IMR-90 (cell line): ENCODE data around the gene INTS3. TPM values are rescaled to one million over a fixed set of nuclear protein-coding genes. Genes with fewer than 3 reads are reported as not detected.

Experiments
- ATAC-seq: fragments of 200-7000 bp; cut with Tn5 transposase; 2 replicates; pipeline ENCODE4 v1.9.1; 2020; ENCODE audit warnings: low read depth, mild to moderate bottlenecking, moderate library complexity
- BruUV-seq: library from RNA; stranded (reverse); fragments of 400-500 nt; replicated peaks from 2 replicates; lab custom pipeline; 2021; lab: Mats Ljungman, UMichigan
- CTCF ChIA-PET: fragments of 300-600 bp; formaldehyde crosslinking; extraction: SDS; loops from one replicate; lab custom pipeline; 2021; ENCODE audit warnings: antibody characterized with exemption; lab: Yijun Ruan, JAX
- POLR2A ChIA-PET: fragments of 300-600 bp; sonication (Branson Sonifier 250); formaldehyde crosslinking; loops from one replicate; lab custom pipeline; 2022; ENCODE audit warnings: antibody characterized with exemption; ENCODE audit not compliant: unreplicated experiment; lab: Charles Lee
- DNase-seq: peaks from one replicate; pipeline ENCODE4 v3.0.0; 2013
- H2AFZ ChIP-seq: replicated peaks from 2 replicates; pipeline ENCODE3; 2013; ENCODE audit warnings: low read length, mild to moderate bottlenecking; ENCODE audit not compliant: poor library complexity
- H2AK5ac ChIP-seq: 2 replicates; pipeline ENCODE4 v1.6.1; 2013; ENCODE audit warnings: low read depth, low read length, inconsistent platforms
- H2AK9ac ChIP-seq: replicated peaks from 2 replicates; pipeline ENCODE3; 2013; ENCODE audit warnings: mild to moderate bottlenecking, low read depth, low read length, moderate library complexity; ENCODE audit not compliant: poor library complexity
- H2BK120ac ChIP-seq: 2 replicates; pipeline ENCODE4 v1.6.1; 2013; ENCODE audit warnings: low read depth, low read length, inconsistent platforms
- H2BK15ac ChIP-seq: 3 replicates; pipeline ENCODE4 v1.6.1; 2013; ENCODE audit warnings: low read depth, low read length, inconsistent platforms
- H2BK20ac ChIP-seq: 2 replicates; pipeline ENCODE4 v1.6.1; 2013; ENCODE audit warnings: low read depth, mild to moderate bottlenecking, inconsistent platforms, low read length, moderate library complexity
- H2BK5ac ChIP-seq: 2 replicates; pipeline ENCODE4 v1.6.1; 2013; ENCODE audit warnings: mild to moderate bottlenecking, low read depth, low read length, inconsistent platforms; ENCODE audit not compliant: poor library complexity, severe bottlenecking
- H3K14ac ChIP-seq: replicated peaks from 2 replicates; pipeline ENCODE4 v1.6.1; 2013; ENCODE audit warnings: low read depth, low read length, inconsistent platforms
- H3K18ac ChIP-seq: 2 replicates; pipeline ENCODE4 v1.6.1; 2013; ENCODE audit warnings: low read depth, low read length, control low read depth
- H3K23ac ChIP-seq: 2 replicates; pipeline ENCODE4 v1.6.1; 2013; ENCODE audit warnings: low read depth, low read length, inconsistent platforms
- H3K27ac ChIP-seq: 2 replicates; pipeline ENCODE4 v1.5.1; 2013; ENCODE audit warnings: mild to moderate bottlenecking, control low read depth, low read length; ENCODE audit not compliant: insufficient read depth
- H3K27me3 ChIP-seq: 2 replicates; pipeline ENCODE4 v1.6.1; 2013; ENCODE audit warnings: low read length; ENCODE audit not compliant: control insufficient read depth, insufficient read depth
- H3K36me3 ChIP-seq: 2 replicates; pipeline ENCODE4 v1.6.1; 2013; ENCODE audit warnings: low read length, mixed read lengths; ENCODE audit not compliant: control insufficient read depth, insufficient read depth
- H3K4ac ChIP-seq: 2 replicates; pipeline ENCODE4 v1.6.1; 2013; ENCODE audit warnings: low read depth, low read length, inconsistent platforms
- H3K4me1 ChIP-seq: 2 replicates; pipeline ENCODE4 v1.6.1; 2013; ENCODE audit warnings: low read length, mixed read lengths; ENCODE audit not compliant: control insufficient read depth, insufficient read depth
- H3K4me2 ChIP-seq: 2 replicates; pipeline ENCODE4 v1.6.1; 2013; ENCODE audit warnings: low read depth, mild to moderate bottlenecking, control low read depth, low read length, moderate library complexity
- H3K4me3 ChIP-seq: 2 replicates; pipeline ENCODE4 v1.5.1; 2013; ENCODE audit warnings: low read depth, mild to moderate bottlenecking, control low read depth, low read length, moderate library complexity; ENCODE audit not compliant: insufficient read depth
- H3K56ac ChIP-seq: 2 replicates; pipeline ENCODE4 v1.6.1; 2013; ENCODE audit warnings: low read length, inconsistent platforms; ENCODE audit not compliant: insufficient read depth; ENCODE audit errors: extremely low read depth
- H3K79me1 ChIP-seq, 2 experiments: 2 replicates each; pipeline ENCODE4 v1.6.1; 2013; ENCODE audit warnings: low read length in 2 of 2, inconsistent platforms in 1 of 2, low read depth in 1 of 2
- H3K9ac ChIP-seq: 2 replicates; pipeline ENCODE4 v1.6.1; 2013; ENCODE audit warnings: low read depth, low read length, control low read depth
- H3K9me1 ChIP-seq: 2 replicates; pipeline ENCODE4 v1.6.1; 2013; ENCODE audit warnings: low read length, inconsistent platforms; ENCODE audit not compliant: insufficient read depth
- H3K9me3 ChIP-seq: 2 replicates; pipeline ENCODE4 v1.6.1; 2013; ENCODE audit warnings: low read length; ENCODE audit not compliant: control insufficient read depth, insufficient read depth
- H4K20me1 ChIP-seq: 2 replicates; pipeline ENCODE4 v1.6.1; 2013; ENCODE audit warnings: low read length, inconsistent platforms; ENCODE audit not compliant: insufficient read depth
- H4K5ac ChIP-seq: 2 replicates; pipeline ENCODE4 v1.6.1; 2013; ENCODE audit warnings: mild to moderate bottlenecking, low read depth, low read length, control low read depth
- H4K8ac ChIP-seq, 2 experiments: 2 replicates each; pipeline ENCODE4 v1.6.1; 2013; ENCODE audit warnings: low read depth in 2 of 2, low read length in 2 of 2, control low read depth in 1 of 2, inconsistent platforms in 1 of 2
- H4K91ac ChIP-seq: 2 replicates; pipeline ENCODE4 v1.6.1; 2013; ENCODE audit warnings: low read depth, low read length, inconsistent platforms; ENCODE audit not compliant: insufficient read depth
- BHLHE40 ChIP-seq: fragments of 150-350 bp; IDR thresholded peaks from 2 replicates; pipeline ENCODE4 v1.6.1; 2016; ENCODE audit warnings: mild to moderate bottlenecking, low read depth, low read length
- CEBPB ChIP-seq: IDR thresholded peaks from 2 replicates; pipeline ENCODE4 v1.6.1; 2012; ENCODE audit warnings: low read depth, low read length, improper control_type of control experiment
- CHD1 ChIP-seq: IDR thresholded peaks from 2 replicates; pipeline ENCODE4 v1.6.1; 2012; ENCODE audit warnings: low read depth, low read length, improper control_type of control experiment
- ELK1 ChIP-seq: fragments of 150-350 bp; IDR thresholded peaks from 2 replicates; pipeline ENCODE4 v1.6.1; 2016; ENCODE audit warnings: low read depth, mild to moderate bottlenecking, low read length, moderate library complexity, borderline replicate concordance
- FOS ChIP-seq: fragments of 150-350 bp; IDR thresholded peaks from 2 replicates; pipeline ENCODE4 v1.6.1; 2016; ENCODE audit warnings: low read depth, low read length
- MAFK ChIP-seq: IDR thresholded peaks from 2 replicates; pipeline ENCODE4 v1.6.1; 2012; ENCODE audit warnings: low read depth, low read length, improper control_type of control experiment
- MAZ ChIP-seq: IDR thresholded peaks from 2 replicates; pipeline ENCODE4 v1.6.1; 2012; ENCODE audit warnings: low read depth, mild to moderate bottlenecking, low read length, improper control_type of control experiment, moderate library complexity, borderline replicate concordance
- POLR2A ChIP-seq: IDR thresholded peaks from 2 replicates; pipeline ENCODE4 v1.6.1; 2012; ENCODE audit warnings: mild to moderate bottlenecking, low read depth, low read length
- RCOR1 ChIP-seq: IDR thresholded peaks from 2 replicates; pipeline ENCODE4 v1.6.1; 2012; ENCODE audit warnings: mild to moderate bottlenecking, low read length, improper control_type of control experiment; ENCODE audit not compliant: insufficient replicate concordance
- USF2 ChIP-seq: fragments of 150-350 bp; IDR thresholded peaks from 2 replicates; pipeline ENCODE4 v1.6.1; 2017; ENCODE audit warnings: mild to moderate bottlenecking, antibody characterized with exemption, low read length, low read depth
- WGBS, 2 experiments: methylation state at CpG; one replicate each; pipeline versions ENCODE4 v1.1.5 to v1.1.7; 2013; ENCODE audit warnings: missing lambda C conversion rate in 2 of 2; ENCODE audit not compliant: insufficient read length in 1 of 2; ENCODE audit errors: extremely low coverage in 2 of 2; 5-methylcytosine and 5-hydroxymethylcytosine counted together
- dilution Hi-C: fragments of 300-500 bp; cut with HindIII; formaldehyde crosslinking; loops from one replicate; pipeline ENCODE4 v1.14.3; 2018; ENCODE audit warnings: low sequenced_read_pairs; ENCODE audit not compliant: unreplicated experiment
- in situ Hi-C: fragments of 300-500 bp; cut with MboI; formaldehyde crosslinking; loops from 3 replicates; pipeline ENCODE4 v1.14.3; 2019; ENCODE audit warnings: low sequenced_read_pairs, inconsistent platforms, mixed read lengths
- intact Hi-C: fragments of 100-400 bp; cut with micrococcal nuclease; formaldehyde crosslinking; loops from 2 replicates; pipeline ENCODE4 v1.10.0; 2022
- polyA plus RNA-seq, 3 experiments: library from polyadenylated mRNA; depleted of rRNA; stranded (reverse); fragments of >200 nt; gene quantifications; 2 replicates each; pipeline ENCODE4 v1.2.3, GENCODE V29; 2012; ENCODE audit warnings: low replicate concordance in 1 of 3
- total RNA-seq: library from RNA; depleted of rRNA; stranded (reverse); fragments of >200 nt; gene quantifications from 2 replicates; pipeline ENCODE4 v1.2.3, GENCODE V29; 2012
- TF ChIP-seq, protein P1 (sequence below): conservative IDR thresholded peaks from 2 replicates; pipeline ENCODE4 v1.5.1; 2012; ENCODE audit warnings: mild to moderate bottlenecking, low read depth, low read length, improper control_type of control experiment

Gene INTS3
- total and polyA plus RNA-seq, 2 of the 4 experiments (the other 2 are of a cell fraction), result 33.5 to 59.4 TPM

DNA sequence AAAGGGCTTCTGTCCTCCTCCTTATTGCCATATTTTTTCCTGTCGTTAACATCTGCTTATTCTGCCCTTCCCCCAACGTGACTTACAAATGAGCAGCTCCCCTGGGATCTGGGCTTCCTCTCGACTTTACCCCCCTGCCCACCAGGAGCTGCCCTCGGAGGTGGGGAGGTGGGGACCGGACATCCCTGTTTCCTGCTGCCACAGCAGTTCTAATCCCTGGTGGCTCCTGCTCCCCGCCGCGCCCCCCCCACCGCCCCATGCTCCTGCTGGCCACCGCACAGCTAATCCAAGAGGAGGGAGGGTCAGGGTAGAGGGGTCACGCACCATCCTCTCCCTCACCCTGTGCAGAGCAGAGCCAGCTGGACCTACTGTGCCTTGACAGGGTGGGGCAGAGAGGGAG is 42.9 kb downstream of the INTS3 start:
- H3K79me1 ChIP-seq, result no peaks in the 10 kb centered on the region; a peak in 1 of 4 replicates
- H4K5ac ChIP-seq, result no peak overlapping the region
- H3K9me1 ChIP-seq, result no peaks in the 10 kb centered on the region
- no peak overlapping the region for H2AFZ ChIP-seq
- no peak overlapping the region for H3K56ac ChIP-seq
- H3K27me3 ChIP-seq, result no peaks in the 10 kb centered on the region
- no CpG with 5 or more reads among the region's 11 CpGs for WGBS, 2 experiments
- H4K20me1 ChIP-seq, result no peaks in the 10 kb centered on the region
- H2AK5ac ChIP-seq, result no peak overlapping the region
- no peak overlapping the region for H3K4me2 ChIP-seq
- peak overlapping the region; percentile 32 for H2AK9ac ChIP-seq
- no peak overlapping the region for H3K9ac ChIP-seq
- no peak overlapping the region for H3K18ac ChIP-seq
- H4K8ac ChIP-seq, result no peak overlapping the region
- H2BK20ac ChIP-seq, result no peak overlapping the region
- H3K9me3 ChIP-seq, result no peaks in the 10 kb centered on the region
- ATAC-seq (no peak), DNase-seq (no peak)
- no peak overlapping the region for H3K4me3 ChIP-seq
- BruUV-seq, result no TSS peak
- CTCF ChIA-PET, result no interaction called here
- H2BK120ac ChIP-seq, result no peak overlapping the region
- TF ChIP-seq POLR2A, result no peak
- TF ChIP-seq RCOR1, result no peak
- no peak for TF ChIP-seq CEBPB
- TF ChIP-seq USF2, result no peak
- no peak for TF ChIP-seq ELK1
- TF ChIP-seq MAZ, result no peak
- no peak for TF ChIP-seq MAFK
- TF ChIP-seq CHD1, result no peak
- no peak for TF ChIP-seq FOS
- no peak for TF ChIP-seq BHLHE40
- TF ChIP-seq, protein P1, sequence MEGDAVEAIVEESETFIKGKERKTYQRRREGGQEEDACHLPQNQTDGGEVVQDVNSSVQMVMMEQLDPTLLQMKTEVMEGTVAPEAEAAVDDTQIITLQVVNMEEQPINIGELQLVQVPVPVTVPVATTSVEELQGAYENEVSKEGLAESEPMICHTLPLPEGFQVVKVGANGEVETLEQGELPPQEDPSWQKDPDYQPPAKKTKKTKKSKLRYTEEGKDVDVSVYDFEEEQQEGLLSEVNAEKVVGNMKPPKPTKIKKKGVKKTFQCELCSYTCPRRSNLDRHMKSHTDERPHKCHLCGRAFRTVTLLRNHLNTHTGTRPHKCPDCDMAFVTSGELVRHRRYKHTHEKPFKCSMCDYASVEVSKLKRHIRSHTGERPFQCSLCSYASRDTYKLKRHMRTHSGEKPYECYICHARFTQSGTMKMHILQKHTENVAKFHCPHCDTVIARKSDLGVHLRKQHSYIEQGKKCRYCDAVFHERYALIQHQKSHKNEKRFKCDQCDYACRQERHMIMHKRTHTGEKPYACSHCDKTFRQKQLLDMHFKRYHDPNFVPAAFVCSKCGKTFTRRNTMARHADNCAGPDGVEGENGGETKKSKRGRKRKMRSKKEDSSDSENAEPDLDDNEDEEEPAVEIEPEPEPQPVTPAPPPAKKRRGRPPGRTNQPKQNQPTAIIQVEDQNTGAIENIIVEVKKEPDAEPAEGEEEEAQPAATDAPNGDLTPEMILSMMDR, result no peak
- dilution Hi-C loops, result no loop called here
- no peak overlapping the region for H3K4ac ChIP-seq
- in situ Hi-C loops, result no loop called here
- H3K23ac ChIP-seq, result no peak overlapping the region
- POLR2A ChIA-PET, result no interaction called here
- H3K36me3 ChIP-seq, result peaks cover 63% of the 10 kb centered on the region
- H3K4me1 ChIP-seq, result 0 out of 2 replicates have a peak, but pooled peaks cover 2% of the 10 kb centered on the region
- no peak overlapping the region for H2BK15ac ChIP-seq
- no peak overlapping the region for H3K14ac ChIP-seq
- H4K91ac ChIP-seq, result no peak overlapping the region
- no peak overlapping the region for H3K27ac ChIP-seq
- no peak overlapping the region for H2BK5ac ChIP-seq
- intact Hi-C loops, result loop anchor here (2.0 kb wide), 1 partner anchor 94 kb away; no protein-coding TSS in a partner anchor
